HUES6 (cell line): ENCODE results near the gene CDC42EP4.
"Not testable (repeated sequence)": the region's sequence is repeated elsewhere in the genome, so short reads cannot be mapped to it uniquely, and the experiment has no call there.

Source experiments
- H3K27ac ChIP-seq: 2 replicates; pipeline ENCODE4 v1.7.0; 2013; ENCODE audit warnings: low read depth, mild to moderate bottlenecking, low read length, inconsistent platforms
- H3K27me3 ChIP-seq: 2 replicates; pipeline ENCODE4 v1.6.1; 2013; ENCODE audit warnings: low read length; ENCODE audit not compliant: control insufficient read depth, insufficient read depth
- H3K36me3 ChIP-seq: 2 replicates; pipeline ENCODE4 v1.6.1; 2013; ENCODE audit warnings: low read length; ENCODE audit not compliant: control insufficient read depth, insufficient read depth
- H3K4me1 ChIP-seq: 2 replicates; pipeline ENCODE4 v1.6.1; 2013; ENCODE audit warnings: low read length; ENCODE audit not compliant: control insufficient read depth, insufficient read depth
- H3K4me3 ChIP-seq: 2 replicates; pipeline ENCODE4 v1.5.1; 2013; ENCODE audit warnings: low read depth, low read length
- H3K9ac ChIP-seq: one replicate; pipeline ENCODE4 v1.6.1; 2013; ENCODE audit warnings: mild to moderate bottlenecking, low read length
- H3K9me3 ChIP-seq: 2 replicates; pipeline ENCODE4 v1.6.1; 2013; ENCODE audit warnings: low read depth, low read length; ENCODE audit not compliant: control insufficient read depth, insufficient read depth

The CDC42EP4 gene

GRCh38 chr17:73272906-73273218 is 38.9 kb downstream of the CDC42EP4 start:
- no peak overlapping the region for H3K4me3 ChIP-seq
- no peaks in the 10 kb centered on the region for H3K36me3 ChIP-seq
- H3K9me3 ChIP-seq: 0 out of 2 replicates have a peak, but pooled peaks cover 5% of the 10 kb centered on the region
- no peaks in the 10 kb centered on the region for H3K27me3 ChIP-seq
- no peaks in the 10 kb centered on the region for H3K4me1 ChIP-seq
- no peak overlapping the region for H3K27ac ChIP-seq
- H3K9ac ChIP-seq: no peak overlapping the region

- no peaks in the 10 kb centered on the region for H3K27me3 ChIP-seq
- H3K36me3 ChIP-seq: no peaks in the 10 kb centered on the region
- 0 out of 2 replicates have a peak, but pooled peaks cover 5% of the 10 kb centered on the region for H3K9me3 ChIP-seq
- no peak overlapping the region for H3K27ac ChIP-seq
- no peak overlapping the region for H3K9ac ChIP-seq
- no peaks in the 10 kb centered on the region for H3K4me1 ChIP-seq
- no peak overlapping the region for H3K4me3 ChIP-seq
Measured at GRCh38 chr17:73271072-73271471, 40.7 kb downstream of the CDC42EP4 start.

- no peak overlapping the region for H3K27ac ChIP-seq
- no peaks in the 10 kb centered on the region for H3K36me3 ChIP-seq
- 0 out of 2 replicates have a peak, but pooled peaks cover 5% of the 10 kb centered on the region for H3K9me3 ChIP-seq
- no peak overlapping the region for H3K4me3 ChIP-seq
- H3K4me1 ChIP-seq: no peaks in the 10 kb centered on the region
- no peaks in the 10 kb centered on the region for H3K27me3 ChIP-seq
- H3K9ac ChIP-seq: no peak overlapping the region
Measured at GRCh38 chr17:73269791-73270190, 42.0 kb downstream of the CDC42EP4 start.

GRCh38 chr17:73269329-73269615 is 42.5 kb downstream of the CDC42EP4 start:
- H3K27ac ChIP-seq: no peak overlapping the region
- no peaks in the 10 kb centered on the region for H3K4me1 ChIP-seq
- no peaks in the 10 kb centered on the region for H3K27me3 ChIP-seq
- no peak overlapping the region for H3K4me3 ChIP-seq
- 0 out of 2 replicates have a peak, but pooled peaks cover 5% of the 10 kb centered on the region for H3K9me3 ChIP-seq
- H3K9ac ChIP-seq: no peak overlapping the region
- no peaks in the 10 kb centered on the region for H3K36me3 ChIP-seq

- 0 out of 2 replicates have a peak, but pooled peaks cover 5% of the 10 kb centered on the region for H3K9me3 ChIP-seq
- H3K9ac ChIP-seq: no peak overlapping the region
- H3K4me1 ChIP-seq: no peaks in the 10 kb centered on the region
- no peaks in the 10 kb centered on the region for H3K36me3 ChIP-seq
- no peak overlapping the region for H3K27ac ChIP-seq
- no peak overlapping the region for H3K4me3 ChIP-seq
- no peaks in the 10 kb centered on the region for H3K27me3 ChIP-seq
Measured at GRCh38 chr17:73268582-73269328, 43.0 kb downstream of the CDC42EP4 start.

- H3K9me3 ChIP-seq: 0 out of 2 replicates have a peak, but pooled peaks cover 5% of the 10 kb centered on the region
- H3K27ac ChIP-seq: no peak overlapping the region
- peaks cover 6% of the 10 kb centered on the region; the same call in 1 of the 2 replicates for H3K27me3 ChIP-seq
- H3K36me3 ChIP-seq: no peaks in the 10 kb centered on the region
- H3K4me1 ChIP-seq: peaks cover 5% of the 10 kb centered on the region; the same call in 1 of the 2 replicates
- no peak overlapping the region for H3K9ac ChIP-seq
- H3K4me3 ChIP-seq: no peak overlapping the region
Measured at GRCh38 chr17:73267648-73268537, 43.9 kb downstream of the CDC42EP4 start.

- peaks cover 16% of the 10 kb centered on the region for H3K4me1 ChIP-seq
- no peak overlapping the region for H3K27ac ChIP-seq
- H3K9me3 ChIP-seq: 0 out of 2 replicates have a peak, but pooled peaks cover 5% of the 10 kb centered on the region
- H3K4me3 ChIP-seq: no peak overlapping the region
- peaks cover 6% of the 10 kb centered on the region; the same call in 1 of the 2 replicates for H3K27me3 ChIP-seq
- H3K36me3 ChIP-seq: no peaks in the 10 kb centered on the region
- H3K9ac ChIP-seq: no peak overlapping the region
Measured at GRCh38 chr17:73266796-73267195, 45.0 kb downstream of the CDC42EP4 start.

GRCh38 chr17:73265646-73266640 is 45.9 kb downstream of the CDC42EP4 start:
- H3K9ac ChIP-seq: no peak overlapping the region
- no peaks in the 10 kb centered on the region for H3K36me3 ChIP-seq
- H3K4me1 ChIP-seq: peaks cover 20% of the 10 kb centered on the region
- H3K27me3 ChIP-seq: peaks cover 7% of the 10 kb centered on the region; the same call in 1 of the 2 replicates
- H3K4me3 ChIP-seq: no peak overlapping the region
- H3K9me3 ChIP-seq: 0 out of 2 replicates have a peak, but pooled peaks cover 5% of the 10 kb centered on the region
- H3K27ac ChIP-seq: no peak overlapping the region

- H3K4me1 ChIP-seq: peaks cover 20% of the 10 kb centered on the region
- H3K27ac ChIP-seq, H3K27me3 ChIP-seq, H3K9ac ChIP-seq, H3K4me3 ChIP-seq, H3K36me3 ChIP-seq, H3K9me3 ChIP-seq: not testable (repeated sequence)
Measured at GRCh38 chr17:73264448-73264847, 47.4 kb downstream of the CDC42EP4 start.
